NCI-H2171 (cell line): ENCODE results near the gene ERBIN.
A peak's percentile ranks its signal among the peaks of the same experiment; 100 is the strongest.
"Not testable (repeated sequence)": the region's sequence is repeated elsewhere in the genome, so short reads cannot be mapped to it uniquely, and the experiment has no call there.

ENCODE experiments used
- DNase-seq: peaks from one replicate; lab custom pipeline; 2025; lab: John Stamatoyannopoulos, UW

ERBIN gene, protein sequence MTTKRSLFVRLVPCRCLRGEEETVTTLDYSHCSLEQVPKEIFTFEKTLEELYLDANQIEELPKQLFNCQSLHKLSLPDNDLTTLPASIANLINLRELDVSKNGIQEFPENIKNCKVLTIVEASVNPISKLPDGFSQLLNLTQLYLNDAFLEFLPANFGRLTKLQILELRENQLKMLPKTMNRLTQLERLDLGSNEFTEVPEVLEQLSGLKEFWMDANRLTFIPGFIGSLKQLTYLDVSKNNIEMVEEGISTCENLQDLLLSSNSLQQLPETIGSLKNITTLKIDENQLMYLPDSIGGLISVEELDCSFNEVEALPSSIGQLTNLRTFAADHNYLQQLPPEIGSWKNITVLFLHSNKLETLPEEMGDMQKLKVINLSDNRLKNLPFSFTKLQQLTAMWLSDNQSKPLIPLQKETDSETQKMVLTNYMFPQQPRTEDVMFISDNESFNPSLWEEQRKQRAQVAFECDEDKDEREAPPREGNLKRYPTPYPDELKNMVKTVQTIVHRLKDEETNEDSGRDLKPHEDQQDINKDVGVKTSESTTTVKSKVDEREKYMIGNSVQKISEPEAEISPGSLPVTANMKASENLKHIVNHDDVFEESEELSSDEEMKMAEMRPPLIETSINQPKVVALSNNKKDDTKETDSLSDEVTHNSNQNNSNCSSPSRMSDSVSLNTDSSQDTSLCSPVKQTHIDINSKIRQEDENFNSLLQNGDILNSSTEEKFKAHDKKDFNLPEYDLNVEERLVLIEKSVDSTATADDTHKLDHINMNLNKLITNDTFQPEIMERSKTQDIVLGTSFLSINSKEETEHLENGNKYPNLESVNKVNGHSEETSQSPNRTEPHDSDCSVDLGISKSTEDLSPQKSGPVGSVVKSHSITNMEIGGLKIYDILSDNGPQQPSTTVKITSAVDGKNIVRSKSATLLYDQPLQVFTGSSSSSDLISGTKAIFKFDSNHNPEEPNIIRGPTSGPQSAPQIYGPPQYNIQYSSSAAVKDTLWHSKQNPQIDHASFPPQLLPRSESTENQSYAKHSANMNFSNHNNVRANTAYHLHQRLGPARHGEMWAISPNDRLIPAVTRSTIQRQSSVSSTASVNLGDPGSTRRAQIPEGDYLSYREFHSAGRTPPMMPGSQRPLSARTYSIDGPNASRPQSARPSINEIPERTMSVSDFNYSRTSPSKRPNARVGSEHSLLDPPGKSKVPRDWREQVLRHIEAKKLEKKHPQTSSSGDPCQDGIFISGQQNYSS (N-terminal part only)

DNA sequence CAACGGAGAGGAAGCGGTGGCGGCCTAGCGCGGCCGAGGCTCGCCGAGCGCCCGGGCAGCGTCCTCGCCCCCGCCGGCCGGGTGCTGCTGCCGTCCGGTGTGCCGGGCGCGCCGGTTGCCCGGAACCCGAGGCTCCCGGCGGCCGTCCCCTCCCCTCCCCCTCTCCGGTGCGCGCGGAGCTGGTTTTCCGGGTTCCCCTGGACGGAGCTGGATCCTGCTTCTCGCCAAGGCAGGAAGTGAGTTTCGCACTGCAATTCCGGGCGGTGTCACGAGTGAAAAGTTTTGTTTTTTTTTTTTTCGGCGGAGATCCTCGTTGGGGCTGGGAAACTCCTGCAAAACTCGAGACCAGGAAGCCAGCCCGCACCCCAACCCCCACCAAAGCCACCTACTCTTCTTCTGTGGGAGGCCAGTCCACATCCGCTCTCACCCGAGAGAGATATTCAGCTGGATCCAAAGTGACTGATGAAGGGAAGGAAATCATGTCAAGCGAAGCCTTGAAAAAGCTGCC lies at the start of gene ERBIN:
ERBIN (plus strand) TSS at position 300 of the 508 bp plus-strand sequence. CDS start 66,144 bp downstream, outside the sequence.
- DNase-seq, result peak; percentile 3

DNA sequence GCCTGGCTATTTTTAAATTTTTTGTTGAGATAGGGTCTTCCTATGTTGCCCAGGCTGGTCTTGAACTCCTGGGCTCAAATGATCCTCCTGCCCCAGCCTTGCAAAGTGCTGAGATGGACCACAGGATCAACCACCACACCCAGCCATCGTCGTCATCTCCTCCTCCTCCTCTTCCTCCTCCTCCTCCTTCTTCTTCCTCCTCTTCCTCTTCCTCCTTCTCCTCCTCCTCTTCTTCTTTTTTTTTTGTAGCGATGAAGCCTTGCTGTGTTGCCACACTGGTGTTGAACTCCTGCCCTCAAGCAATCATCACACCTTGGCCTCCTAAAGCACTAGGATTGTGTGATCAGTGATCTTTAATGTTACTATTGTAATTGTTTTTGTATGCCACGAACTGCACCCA lies 49.4 kb upstream of the ERBIN start:
- DNase-seq, result no peak

DNA sequence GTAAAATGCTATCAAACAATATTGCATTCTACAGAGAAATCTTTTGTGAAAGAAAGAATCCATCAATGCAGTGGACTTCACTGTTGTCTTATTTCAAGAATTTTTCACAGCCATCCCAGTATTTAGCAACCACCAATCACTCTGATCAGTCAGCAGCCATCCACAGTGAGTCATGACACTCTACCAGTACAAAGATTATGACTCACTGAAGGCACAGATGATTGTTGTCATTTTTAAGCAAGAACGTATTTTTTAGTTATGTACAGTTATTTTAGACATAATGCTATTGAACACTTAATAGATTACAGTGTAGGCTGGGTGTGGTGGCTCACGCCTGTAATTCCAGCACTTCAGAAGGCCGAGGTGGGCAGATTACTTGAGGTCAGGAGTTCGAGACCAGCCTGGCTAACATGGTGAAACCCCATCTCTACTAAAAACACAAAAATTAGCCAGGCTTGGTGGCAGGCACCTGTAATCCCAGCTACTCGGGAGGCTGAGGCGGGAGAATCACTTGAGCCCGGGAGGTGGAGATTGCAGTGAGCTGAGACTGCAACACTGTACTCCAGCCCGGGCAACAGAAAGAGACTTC lies 46.6 kb upstream of the ERBIN start:
- DNase-seq, result not testable (repeated sequence)

DNA sequence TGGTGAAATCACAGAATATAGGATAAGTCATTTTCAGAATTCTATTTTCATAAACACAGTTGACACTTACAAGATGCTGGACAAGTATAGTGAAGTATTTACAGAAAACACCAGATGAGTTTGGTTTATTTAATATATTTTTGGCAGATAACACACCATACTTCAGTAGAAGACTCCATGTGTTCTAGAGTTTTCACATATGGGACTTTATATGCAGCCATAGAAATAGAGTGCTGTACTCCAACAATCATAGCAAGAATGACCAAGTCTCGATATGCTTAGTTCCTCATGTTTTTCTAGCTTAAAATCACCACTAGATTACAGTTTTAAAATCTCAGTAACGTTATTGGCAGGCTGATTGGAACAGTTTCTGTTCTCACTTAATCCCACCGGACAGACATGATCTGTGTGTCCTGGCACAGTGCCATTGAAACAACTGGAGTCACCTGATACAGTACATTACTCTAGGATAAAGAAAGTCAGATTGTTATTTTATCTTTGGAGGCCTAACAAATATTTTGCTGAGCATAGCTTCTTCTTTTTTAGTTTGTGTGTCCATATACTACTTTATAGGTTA lies 45.8 kb upstream of the ERBIN start:
- DNase-seq, result peak; percentile 25

DNA sequence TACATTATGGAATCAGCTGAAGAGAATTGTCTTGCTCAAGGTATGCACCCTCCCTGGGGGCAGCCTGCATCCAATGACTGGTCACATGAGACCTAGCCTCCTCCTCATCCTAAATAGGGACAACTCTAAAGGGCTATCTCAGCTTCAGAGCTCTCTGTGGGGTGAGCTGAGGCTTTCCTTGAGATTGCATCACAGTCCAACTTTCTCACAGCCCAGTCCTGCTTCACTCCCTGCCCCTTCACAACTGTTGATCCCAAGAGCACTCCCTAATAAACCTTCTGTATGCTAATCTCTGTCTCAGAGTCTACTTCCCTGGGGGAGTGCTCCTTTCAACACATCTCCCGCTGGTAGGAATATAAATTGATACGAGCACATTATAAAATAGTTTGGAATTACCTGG lies 44.1 kb upstream of the ERBIN start:
- no peak for DNase-seq

DNA sequence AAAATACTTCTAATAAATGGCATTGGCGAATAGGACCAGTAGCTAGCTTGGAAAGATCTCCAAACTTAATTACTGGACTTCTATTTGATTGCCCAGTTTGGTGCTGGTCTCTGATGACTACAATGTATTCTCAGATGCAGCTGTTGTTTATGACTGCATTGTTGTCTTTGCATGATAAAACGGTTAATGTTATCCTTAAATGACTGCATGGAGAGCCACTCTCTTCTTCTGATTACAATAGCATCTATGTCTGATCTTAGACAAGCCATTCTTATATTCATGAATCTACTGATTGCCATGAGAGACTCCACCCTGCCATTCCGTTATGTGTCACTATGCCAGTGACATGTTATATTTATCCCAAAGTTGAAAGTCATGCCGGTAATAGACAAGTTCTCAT lies 42.9 kb upstream of the ERBIN start:
- DNase-seq, result no peak

DNA sequence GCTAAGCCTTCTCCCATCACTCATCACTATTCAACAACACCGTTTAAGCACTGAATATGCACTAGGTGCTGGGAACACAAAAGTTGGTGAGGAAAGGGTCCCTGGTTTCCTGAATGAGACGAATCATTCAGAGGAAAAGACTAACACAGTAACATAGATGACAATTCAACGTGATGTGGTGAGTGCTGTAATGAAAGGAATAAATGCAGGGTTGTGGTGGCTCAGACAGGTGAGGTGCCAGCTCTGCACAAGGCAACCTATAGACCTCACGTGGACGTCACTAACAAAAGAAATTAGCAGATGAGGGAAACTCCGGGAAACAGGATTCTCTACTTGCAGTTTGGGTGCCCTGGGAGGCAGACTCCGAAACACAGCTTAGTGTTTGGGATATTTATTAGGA lies 40.0 kb upstream of the ERBIN start:
- DNase-seq, result no peak

DNA sequence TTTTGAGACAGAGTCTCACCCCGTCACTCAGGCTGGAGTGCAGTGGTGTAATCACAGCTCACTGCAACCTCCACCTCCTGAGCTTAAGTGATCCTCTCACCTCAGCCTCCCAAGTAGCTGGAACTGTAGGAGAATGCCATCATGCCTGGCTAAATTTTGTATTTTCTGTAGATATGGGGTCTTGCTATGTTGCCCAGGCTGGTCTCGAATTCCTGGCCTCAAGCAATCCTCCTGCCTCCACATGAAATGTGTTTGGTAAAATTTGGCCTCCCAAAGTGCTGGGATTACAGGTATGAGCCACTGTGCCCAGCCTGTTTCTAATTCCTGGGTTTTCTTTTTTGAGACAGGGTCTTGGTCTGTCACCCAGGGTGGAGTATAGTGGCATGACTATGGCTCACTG lies 34.4 kb upstream of the ERBIN start:
- DNase-seq, result not testable (repeated sequence)

DNA sequence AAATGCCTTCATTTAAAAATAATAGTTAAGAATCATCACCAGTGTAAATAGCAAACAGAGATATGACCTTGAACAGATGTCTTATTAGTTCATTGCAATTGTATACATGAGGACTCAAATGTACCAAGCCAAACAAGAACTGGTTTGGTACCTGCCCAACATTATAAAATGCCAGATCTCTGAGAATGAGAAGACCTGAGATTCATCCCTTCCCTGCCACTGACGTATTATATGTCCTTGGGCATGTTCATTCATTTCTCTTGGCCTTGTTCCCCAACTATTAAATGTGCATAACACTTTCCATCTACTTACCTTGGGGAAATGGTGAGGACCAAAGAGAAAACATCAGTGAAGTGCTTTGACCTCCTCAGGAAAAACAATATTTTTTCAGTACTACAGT lies 33.6 kb upstream of the ERBIN start:
- DNase-seq, result no peak

DNA sequence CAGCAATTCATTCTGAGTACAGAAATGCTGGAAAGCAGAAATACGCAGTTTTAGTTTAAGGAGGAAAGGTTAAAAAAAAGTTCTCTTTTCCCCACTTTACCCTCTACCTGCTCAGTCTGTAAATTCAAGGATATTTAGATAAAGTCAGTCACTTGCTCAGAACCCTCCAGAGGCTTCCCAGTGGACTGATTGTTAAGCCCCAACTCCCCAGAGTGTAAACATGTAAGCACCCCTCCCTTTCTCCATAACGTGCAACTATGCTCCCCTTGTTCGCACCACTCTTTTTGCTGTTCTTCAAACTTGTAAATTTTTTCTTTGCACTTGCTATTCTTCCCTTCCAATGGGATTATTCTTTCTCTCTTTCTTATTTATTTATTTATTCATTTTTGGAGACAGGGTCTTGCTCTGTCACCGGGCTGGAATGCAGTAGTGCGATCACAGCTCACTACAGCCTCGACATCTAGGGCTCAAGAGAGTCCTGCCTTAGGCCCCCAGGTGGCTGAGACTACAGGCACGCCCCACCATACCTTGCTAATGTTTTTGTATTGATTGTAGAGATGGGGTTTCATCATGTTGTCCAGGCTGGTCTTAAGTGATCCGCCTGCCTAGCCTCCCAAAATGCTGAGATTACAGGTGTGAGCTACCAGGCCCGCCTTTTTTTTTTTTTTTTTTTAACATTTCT lies 32.5 kb upstream of the ERBIN start:
- DNase-seq, result no peak

DNA sequence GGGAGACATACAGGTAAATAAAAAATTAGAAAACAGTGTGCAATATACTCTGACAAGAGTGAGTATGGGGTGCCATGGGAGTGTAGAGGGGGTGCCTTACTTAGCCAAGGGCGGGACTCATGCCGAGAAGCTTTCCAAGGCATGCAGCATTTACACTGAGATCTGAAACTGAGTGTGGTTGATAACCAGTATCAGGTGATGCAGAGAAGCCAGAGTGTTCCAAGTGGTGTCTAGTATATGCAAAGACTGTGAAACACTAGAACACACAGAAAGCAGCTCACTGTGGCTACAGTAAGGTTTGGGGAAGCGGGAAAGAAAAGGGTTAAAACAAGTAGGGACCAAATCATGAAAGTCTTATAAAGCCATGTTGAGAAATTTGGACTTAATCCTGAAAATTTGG lies 30.5 kb upstream of the ERBIN start:
- DNase-seq, result no peak

DNA sequence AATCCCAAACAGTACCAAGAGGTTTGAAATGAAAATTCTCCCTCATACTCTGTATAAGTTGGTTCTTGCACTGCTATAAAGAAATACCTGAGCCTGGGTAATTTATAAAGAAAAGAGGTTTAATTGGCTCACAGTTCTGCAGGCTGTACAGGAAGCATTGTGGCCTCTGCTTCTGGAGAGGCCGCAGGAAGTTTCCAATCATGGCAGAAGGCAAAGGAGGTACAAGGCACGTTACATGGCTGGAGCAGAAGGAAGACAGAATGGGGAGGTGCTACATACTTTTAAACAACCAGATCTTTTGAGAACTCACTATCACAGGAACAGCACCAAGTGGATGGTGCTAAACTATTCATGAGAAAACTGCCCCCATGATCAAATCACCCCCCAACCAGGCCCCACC lies 25.6 kb upstream of the ERBIN start:
- no peak for DNase-seq

DNA sequence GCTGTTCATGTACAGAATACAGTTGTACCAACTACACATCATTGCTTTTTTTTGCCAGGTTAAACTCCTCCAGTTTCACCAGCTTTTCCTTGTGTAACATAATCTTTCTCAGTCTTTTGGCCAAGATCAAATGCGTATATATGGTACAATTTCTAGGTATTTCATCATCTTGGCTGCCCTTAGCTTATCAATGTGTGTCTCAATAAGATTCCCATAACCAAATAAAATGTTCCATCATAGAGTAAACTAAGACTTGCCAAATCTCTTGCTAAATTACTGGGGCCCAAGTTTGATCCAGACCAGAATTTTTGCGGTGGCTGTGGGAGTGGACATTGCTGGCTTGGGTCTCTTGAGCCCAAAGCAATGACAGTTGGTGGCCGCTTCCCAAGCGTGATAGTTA lies 24.3 kb upstream of the ERBIN start:
- DNase-seq, result no peak

DNA sequence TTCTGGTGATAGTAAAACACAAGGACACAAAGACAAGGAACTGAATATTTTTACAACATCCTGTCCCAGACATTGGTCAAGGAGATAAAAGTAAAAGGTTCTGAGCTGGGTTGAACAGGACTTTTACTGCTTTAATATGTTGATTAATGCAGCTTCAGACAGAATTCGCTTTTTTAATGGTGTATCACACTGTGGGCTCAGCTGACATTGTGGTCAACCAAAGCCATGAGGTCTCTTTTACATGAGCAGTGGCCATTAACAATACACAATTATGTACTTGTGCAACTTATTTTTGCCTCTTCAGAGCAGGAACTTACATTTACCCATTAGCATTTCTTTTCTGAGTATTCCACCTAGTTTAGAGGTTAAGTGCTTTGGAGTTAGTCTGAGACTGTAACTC lies 22.8 kb upstream of the ERBIN start:
- DNase-seq, result no peak

DNA sequence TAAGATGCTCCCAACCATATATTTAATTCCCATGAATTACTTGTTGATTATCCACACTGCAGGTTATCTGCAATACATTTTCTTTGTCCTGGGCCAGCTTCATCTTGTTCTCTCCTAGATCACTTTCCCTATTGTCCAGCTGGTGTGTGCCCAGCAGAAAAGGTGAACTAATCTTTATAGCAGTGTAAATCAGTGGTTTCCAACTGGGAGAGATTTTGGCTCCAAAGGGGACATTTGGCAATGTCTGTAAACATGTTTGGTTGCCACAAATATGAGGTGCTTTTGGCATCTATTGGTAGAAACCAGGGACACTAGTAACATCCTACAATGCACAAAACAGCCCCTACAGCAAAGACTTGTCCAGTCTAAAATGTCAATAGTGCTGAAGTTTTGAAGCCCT lies 20.1 kb upstream of the ERBIN start:
- DNase-seq, result no peak

DNA sequence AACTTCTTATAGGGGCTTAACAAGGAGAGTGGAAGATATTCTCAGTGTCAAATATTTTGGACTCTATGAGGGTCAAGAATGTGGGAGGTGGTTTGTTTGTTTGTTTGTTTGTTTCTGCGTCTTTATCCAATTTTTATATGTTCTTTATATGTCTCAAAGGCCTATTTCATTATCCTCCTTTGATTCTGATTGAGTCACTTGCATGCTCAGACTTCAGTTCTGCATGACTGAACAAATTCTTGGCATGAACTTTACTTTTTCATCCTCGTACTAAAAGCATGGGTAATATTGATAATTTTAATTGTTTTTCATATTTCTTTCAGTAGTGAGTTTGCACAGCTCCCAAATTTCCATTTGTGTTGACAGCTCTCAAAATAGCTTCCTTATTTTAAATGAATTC lies 19.2 kb upstream of the ERBIN start:
- no peak for DNase-seq

DNA sequence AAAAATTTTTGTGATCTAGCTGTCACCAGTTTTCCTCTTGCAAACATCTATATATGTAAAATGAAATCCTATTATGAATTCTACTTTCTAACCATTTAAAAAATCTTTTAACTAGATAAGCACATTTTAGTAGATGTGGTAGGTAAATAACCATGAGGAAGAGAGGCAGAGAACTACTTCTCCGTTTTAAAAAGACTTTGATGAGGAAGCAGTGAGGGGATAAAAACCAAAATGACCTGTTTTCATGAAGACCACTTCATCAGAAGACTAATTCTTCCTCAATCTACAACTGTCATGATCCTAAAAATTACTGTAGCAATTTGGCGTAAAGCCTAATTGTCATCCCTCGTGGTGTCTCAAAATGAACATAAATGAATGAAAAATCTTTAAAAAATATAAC lies 15.7 kb upstream of the ERBIN start:
- DNase-seq, result no peak

DNA sequence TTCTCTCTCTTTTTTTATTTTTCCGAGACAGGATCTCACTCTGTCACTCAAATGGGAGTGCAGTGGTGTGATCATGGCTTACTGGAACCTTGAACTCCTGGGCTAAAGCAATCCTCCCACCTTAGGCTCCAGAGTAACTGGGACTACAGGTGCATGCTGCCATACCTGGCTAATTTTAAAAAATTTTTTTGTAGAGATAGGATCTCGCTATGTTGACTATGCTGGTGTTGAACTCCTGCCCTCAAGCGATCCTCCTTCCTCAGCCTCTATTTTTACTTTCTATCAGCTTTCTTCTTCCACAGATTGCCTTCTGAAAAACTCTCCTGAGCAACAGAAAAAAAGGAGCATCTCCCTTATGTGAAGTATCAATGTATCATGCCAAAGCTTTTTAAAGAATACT lies 14.1 kb upstream of the ERBIN start:
- no peak for DNase-seq

DNA sequence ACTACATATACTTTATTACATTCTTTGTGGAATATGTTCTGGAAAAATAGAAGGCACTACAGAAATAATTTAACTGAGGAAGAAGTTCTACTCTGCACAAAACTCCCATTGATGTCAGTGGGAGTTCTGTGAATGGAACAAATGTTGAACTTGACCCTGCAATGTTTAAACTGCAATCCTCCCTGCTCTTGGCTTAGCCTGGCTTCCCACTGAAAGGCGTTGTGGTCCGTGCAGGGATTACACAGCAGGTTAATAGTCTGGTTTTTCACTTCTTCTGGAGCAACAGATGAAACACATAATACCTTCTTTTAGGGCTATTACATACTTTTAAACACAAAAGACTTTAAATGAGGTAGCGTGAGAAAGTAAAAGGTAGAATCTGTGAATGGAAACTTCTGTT lies 12.9 kb upstream of the ERBIN start:
- DNase-seq, result no peak

DNA sequence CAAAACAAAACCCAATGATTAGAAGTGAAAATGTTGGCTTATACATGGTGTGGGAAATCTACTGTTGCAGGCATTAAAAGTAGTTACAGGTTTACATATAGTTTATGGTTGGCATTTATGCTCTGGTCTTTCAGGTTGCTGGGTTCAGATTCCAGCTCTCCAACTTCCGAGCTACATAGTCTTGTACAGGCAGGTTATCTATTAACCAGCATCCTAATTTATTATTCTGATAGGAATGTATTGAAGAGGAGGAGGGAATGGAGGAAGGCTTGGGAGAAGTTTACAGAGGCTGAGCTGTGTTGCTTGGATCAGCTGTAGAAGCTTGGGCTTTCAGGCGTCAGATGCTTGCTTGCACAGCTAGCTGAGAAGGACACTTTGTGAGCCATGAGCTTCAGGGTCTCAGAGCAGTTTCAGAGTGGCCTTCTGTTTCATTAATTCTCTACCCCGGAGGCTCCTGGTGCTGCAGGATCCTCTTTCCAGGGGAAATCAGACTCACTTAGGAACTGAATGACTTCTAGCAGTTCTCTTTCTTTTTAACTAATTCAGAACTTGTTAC lies 11.7 kb upstream of the ERBIN start:
- no peak for DNase-seq

DNA sequence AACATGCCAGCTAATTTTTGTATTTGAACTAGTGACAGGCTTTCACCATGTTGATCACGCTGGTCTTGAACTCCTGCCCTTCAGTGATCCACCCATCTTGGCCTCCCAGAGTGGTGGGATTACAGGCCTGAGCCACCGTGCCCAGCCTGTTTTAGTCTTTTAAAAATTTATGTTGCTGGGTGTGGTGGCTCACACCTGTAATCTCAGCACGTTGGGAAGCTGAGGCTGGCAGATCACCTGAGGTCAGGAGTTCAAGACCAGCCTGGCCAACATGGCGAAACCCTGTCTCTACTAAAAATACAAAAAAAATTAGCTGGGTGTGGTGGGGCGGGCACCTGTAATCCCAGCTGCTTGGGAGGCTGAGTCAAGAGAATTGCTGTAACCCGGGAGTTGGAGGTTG lies 10.7 kb upstream of the ERBIN start:
- DNase-seq, result not testable (repeated sequence)
